ENCODE data around the gene RAE1.

- TF ChIP-seq POLR2A (IDR thresholded peaks at IDR 0.05) = no peak
- TF ChIP-seq CTCF (IDR thresholded peaks at IDR 0.05) = no peak
These were observed 38.9 kb upstream of the RAE1 start for GRCh38 chr20:57312138-57312537.

All from right lobe of liver (tissue), 4 donors.